HG02642 (cell line): ENCODE results near the gene RFTN2.
"Not testable (repeated sequence)": the region's sequence is repeated elsewhere in the genome, so short reads cannot be mapped to it uniquely, and the experiment has no call there.

Experiments
- ATAC-seq: cut with Tn5 transposase; IDR thresholded peaks from one replicate; pipeline ENCODE4 v1.9.1; 2021; ENCODE audit warnings: mild to moderate bottlenecking; ENCODE audit not compliant: unreplicated experiment, poor library complexity

Gene RFTN2

GRCh38 chr2:197555467-197555866 is 119.9 kb downstream of the RFTN2 start:
- ATAC-seq: no peak

GRCh38 chr2:197551260-197551659 is 124.1 kb downstream of the RFTN2 start:
- ATAC-seq: not testable (repeated sequence)

- ATAC-seq: no peak
These were observed 126.8 kb downstream of the RFTN2 start for GRCh38 chr2:197548582-197548981.

GRCh38 chr2:197547163-197547900 is 128.1 kb downstream of the RFTN2 start:
- ATAC-seq: no peak

GRCh38 chr2:197543206-197543605 is 132.2 kb downstream of the RFTN2 start:
- no peak for ATAC-seq

GRCh38 chr2:197539734-197540133 is 135.7 kb downstream of the RFTN2 start:
- ATAC-seq: no peak

GRCh38 chr2:197538412-197538811 is 137.0 kb downstream of the RFTN2 start:
- no peak for ATAC-seq
